Vagina (tissue), 2 donors: Measurements from ENCODE around the gene ATXN1.

Source experiments
- POLR2A ChIP-seq, 2 donors: fragments of 450-650 bp; IDR thresholded peaks; one replicate each; pipeline ENCODE4 v1.6.1; 2017; ENCODE audit warnings: antibody characterized with exemption in 2 of 2, mild to moderate bottlenecking in 2 of 2, moderate library complexity in 2 of 2
- POLR2AphosphoS5 ChIP-seq, 2 donors: sonication (generic); formaldehyde crosslinking; IDR thresholded peaks; one replicate each; pipeline ENCODE4 v1.9.0; 2017; ENCODE audit warnings: antibody characterized with exemption in 2 of 2, mild to moderate bottlenecking in 2 of 2, low read depth in 1 of 2; ENCODE audit not compliant: insufficient read depth in 1 of 2

DNA sequence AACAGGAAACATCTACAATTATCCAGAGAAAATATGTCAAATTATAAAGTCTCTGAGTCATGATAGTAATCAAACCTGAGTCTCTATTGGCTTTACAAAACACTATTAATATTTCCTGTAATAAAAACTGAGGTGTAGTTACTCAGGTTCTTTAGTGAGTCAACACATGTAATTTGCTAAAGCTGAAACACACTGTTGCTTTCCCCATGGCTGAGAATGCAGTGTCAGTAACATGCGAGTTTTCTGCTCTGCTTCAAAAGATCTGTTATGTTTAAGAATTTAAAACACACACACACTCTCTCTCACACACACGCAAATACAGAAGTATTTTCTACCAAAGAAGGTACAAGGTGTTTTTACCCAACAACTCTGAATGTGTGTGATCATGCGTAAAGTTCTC is 38.6 kb downstream of the ATXN1 start:
- TF ChIP-seq POLR2A (IDR thresholded peaks at IDR 0.05) (no peak), POLR2AphosphoS5 (IDR thresholded peaks at IDR 0.05; ENCODE audit: insufficient read depth in 1 of 2, low read depth in 1 of 2) (peak in 1 of 2 donors; percentile 46)
